Ovary (tissue), 9 donors: ENCODE results near the gene JARID2. TPM values are rescaled to one million over a fixed set of nuclear protein-coding genes. Genes with fewer than 3 reads are reported as not detected.

Experiments used
- DNase-seq, 5 donors: peaks; one replicate each; pipeline ENCODE4 v3.0.0-alpha.2; 2019 to 2020
- H3K27ac ChIP-seq, 2 donors: fragments of 200-600 bp; one replicate each; pipeline versions ENCODE4 v1.5.1 to v1.8.0; 2019 to 2022
- H3K27me3 ChIP-seq: fragments of 200-600 bp; one replicate; pipeline ENCODE4 v1.8.0; 2022
- H3K36me3 ChIP-seq: fragments of 200-600 bp; sonication (generic); one replicate; pipeline ENCODE4 v1.5.1; 2019
- H3K4me1 ChIP-seq: one replicate; pipeline ENCODE4 v1.8.1; 2013; ENCODE audit warnings: mild to moderate bottlenecking, moderate library complexity; ENCODE audit not compliant: insufficient read depth
- H3K4me3 ChIP-seq: fragments of 200-600 bp; sonication (generic); one replicate; pipeline ENCODE4 v1.5.1; 2017
- H3K9me3 ChIP-seq, 2 donors: fragments of 200-600 bp in 1 of 2; sonication (generic) in 1 of 2; one replicate each; pipeline versions ENCODE4 v1.5.1 to v1.8.1; 2013 to 2019; ENCODE audit warnings: mild to moderate bottlenecking in 1 of 2, moderate library complexity in 1 of 2
- CTCF ChIP-seq, 3 donors: fragments of 450-650 bp in 2 of 3; fragments of 200-600 bp in 1 of 3; IDR thresholded peaks; one replicate each; pipeline versions ENCODE4 v1.5.1 to v1.8.0; 2016 to 2022; ENCODE audit warnings: antibody characterized with exemption in 3 of 3, mild to moderate bottlenecking in 1 of 3
- EP300 ChIP-seq: sonication (generic); formaldehyde crosslinking; IDR thresholded peaks from one replicate; pipeline ENCODE4 v1.6.1; 2017; ENCODE audit warnings: antibody characterized with exemption
- POLR2A ChIP-seq: fragments of 450-650 bp; IDR thresholded peaks from one replicate; pipeline ENCODE4 v1.6.1; 2017; ENCODE audit warnings: antibody characterized with exemption, mild to moderate bottlenecking, moderate library complexity
- whole genome bisulfite sequencing, 3 donors: extraction: QIAGEN DNeasy Blood & Tissue Kit in 1 of 3; methylation state at CpG; one replicate each; pipeline versions ENCODE4 v1.1.5 to v1.1.7; 2013 to 2017; 5-methylcytosine and 5-hydroxymethylcytosine counted together
- intact Hi-C, 4 donors: fragments of 100-400 bp; cut with DNase I; formaldehyde crosslinking; loops; one replicate each; pipeline versions ENCODE4 v1.11.0 to v1.15.1; 2022 to 2023
- polyA plus RNA-seq, 2 donors: library from polyadenylated mRNA; stranded (reverse); fragments of 200-250 nt in 1 of 2; fragments of 350-450 nt in 1 of 2; fragmentation: Illumina TruSeq in 1 of 2; extraction: RNeasy Lipid Tissue Mini Kit (QIAGEN cat#74804) in 1 of 2; gene quantifications; one replicate each; pipeline ENCODE4 v1.2.3, GENCODE V29; 2013 to 2014
- total RNA-seq, 7 donors: library from RNA; depleted of rRNA in 2 of 7; stranded (reverse); fragments of >200 nt in 2 of 7; fragmentation: NEBNext Ultra II Directional in 3 of 7; extraction: Animal tissue kit (Norgen Biotek cat#: 25700) in 3 of 7; gene quantifications; one replicate each; pipeline versions ENCODE4 v1.1.0 to v1.2.4, GENCODE V29; 2016 to 2023
- donor health status: DM: no; HTN: no; CAD: no; lungs with moderate emphysema.
- donor health status: DM: no; HTN: no; CAD: no.
- donor health status: Bipolar disorder and iron deficiency.
- donor health status: DM: yes; HTN: yes; CAD: no.
- donor health status: DM: no; HTN: no; CAD: no.
- donor health status: DM: yes; HTN: yes; CAD: no.

JARID2 gene
- total and polyA plus RNA-seq, 9 donors: 4.5 to 17.4 (median 8.7) TPM

GRCh38 chr6:15475261-15475660 lies 229.4 kb downstream of the JARID2 start:
- no peak for DNase-seq
- H3K27me3 ChIP-seq: no peaks in the 10 kb centered on the region
- TF ChIP-seq POLR2A (no peak), EP300 (no peak), CTCF (IDR thresholded peaks at IDR 0.05) (no peak)
- H3K4me3 ChIP-seq: no peak overlapping the region
- H3K9me3 ChIP-seq: no peaks in the 10 kb centered on the region
- H3K36me3 ChIP-seq: no peaks in the 10 kb centered on the region
- no peak overlapping the region for H3K27ac ChIP-seq
- WGBS, 3 donors: 80 to 99% (median 84%) methylated on average over 6 of the region's 6 CpGs
- peaks cover 9% of the 10 kb centered on the region for H3K4me1 ChIP-seq
- intact Hi-C loops: no loop called here

- Histone ChIP-seq H3K4me3 (no peak overlapping the region), H3K36me3 (no peaks in the 10 kb centered on the region), H3K27ac (no peak overlapping the region), H3K4me1 (peaks cover 9% of the 10 kb centered on the region), H3K27me3 (no peaks in the 10 kb centered on the region), H3K9me3 (no peaks in the 10 kb centered on the region)
- intact Hi-C loops: no loop called here
- TF ChIP-seq EP300: no peak
- no peak for TF ChIP-seq CTCF (IDR thresholded peaks at IDR 0.05)
- no peak for TF ChIP-seq POLR2A
- WGBS, 3 donors: 91 to 94% (median 93%) methylated on average over 4 of the region's 4 CpGs
- no peak for DNase-seq
Measured at GRCh38 chr6:15475872-15476271, 230.0 kb downstream of the JARID2 start.

DNA sequence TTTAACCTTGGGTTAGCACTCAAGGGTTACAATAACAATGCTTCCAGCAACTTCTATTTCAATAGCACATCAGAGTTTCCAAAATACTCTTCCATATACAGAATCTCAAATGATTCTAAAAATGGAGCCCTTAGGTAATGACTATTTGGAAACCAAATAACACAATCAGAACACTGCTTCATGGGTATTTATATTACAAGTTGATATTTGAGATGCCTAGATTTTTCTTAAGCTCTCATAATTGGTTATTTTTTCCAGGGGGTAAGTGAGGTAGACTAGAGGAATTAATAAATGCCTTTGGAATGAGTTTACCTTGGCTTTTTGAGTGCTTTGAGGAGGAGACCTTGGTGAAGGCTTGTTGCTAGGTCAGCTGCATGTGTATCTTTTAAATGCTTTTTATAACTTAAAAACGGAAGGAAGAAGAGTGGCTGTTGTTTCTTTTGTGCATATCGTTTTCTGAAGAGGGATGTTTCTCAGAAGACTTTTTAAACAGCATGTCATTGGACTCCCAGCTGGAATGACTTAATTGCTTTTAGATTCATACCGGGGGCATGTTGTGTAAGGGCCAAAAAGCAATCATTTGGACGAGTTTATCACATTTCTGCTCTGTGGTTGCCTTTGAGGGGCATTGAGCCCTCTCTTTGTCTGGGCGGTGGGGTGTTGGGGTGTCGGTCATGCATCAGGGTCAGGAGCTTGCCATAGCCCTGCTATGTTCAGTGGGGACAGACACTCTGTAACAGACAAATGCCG lies 230.9 kb downstream of the JARID2 start:
- 18 to 50% (median 26%) methylated on average over 7 of the region's 7 CpGs for WGBS, 3 donors
- TF ChIP-seq POLR2A (no peak), EP300 (no peak), CTCF (IDR thresholded peaks at IDR 0.05) (no peak)
- Histone ChIP-seq H3K36me3 (no peaks in the 10 kb centered on the region), H3K4me3 (no peak overlapping the region), H3K27ac (no peak overlapping the region), H3K4me1 (peaks cover 9% of the 10 kb centered on the region), H3K27me3 (no peaks in the 10 kb centered on the region), H3K9me3 (no peaks in the 10 kb centered on the region)
- intact Hi-C loops: no loop called here
- no peak for DNase-seq

- DNase-seq: no peak
- Histone ChIP-seq H3K27ac (no peak overlapping the region), H3K27me3 (no peaks in the 10 kb centered on the region), H3K9me3 (no peaks in the 10 kb centered on the region), H3K4me3 (no peak overlapping the region), H3K4me1 (peaks cover 9% of the 10 kb centered on the region), H3K36me3 (no peaks in the 10 kb centered on the region)
- 52 to 60% (median 55%) methylated on average over 5 of the region's 5 CpGs for WGBS, 3 donors
- TF ChIP-seq POLR2A (no peak), EP300 (no peak), CTCF (IDR thresholded peaks at IDR 0.05) (no peak)
- intact Hi-C loops: no loop called here
Measured at GRCh38 chr6:15477746-15478145, 231.9 kb downstream of the JARID2 start.
